Measurements from ENCODE around the gene MEGF6. TPM values are rescaled to one million over a fixed set of nuclear protein-coding genes. Genes with fewer than 3 reads are reported as not detected.

MEGF6 gene
- total and polyA plus RNA-seq, 2 of the 8 experiments (the other 6 are each of a cell fraction or from before 2014, with no cell fraction given), result 4.1 to 14.8 TPM

GRCh38 chr1:3505161-3505560, 106.1 kb downstream of the MEGF6 start (continued):
- TF ChIP-seq CHD7 (IDR thresholded peaks at IDR 0.05; ENCODE audit: insufficient replicate concordance, low read length) (no peak), SIX5 (IDR thresholded peaks at IDR 0.05; ENCODE audit: low read depth, low read length) (no peak), KDM5A (IDR thresholded peaks at IDR 0.05; ENCODE audit: low read length) (no peak), CTBP2 (IDR thresholded peaks at IDR 0.05; ENCODE audit: borderline replicate concordance, insufficient read depth, insufficient read length, low read length) (no peak), MAX (IDR thresholded peaks at IDR 0.05) (no peak), BCL11A (IDR thresholded peaks at IDR 0.05; ENCODE audit: low read depth in 2 of 2, low read length in 2 of 2) (no peak), TEAD4 (IDR thresholded peaks at IDR 0.05; ENCODE audit: low read depth, low read length) (no peak), SUZ12 (IDR thresholded peaks at IDR 0.05; ENCODE audit: low read length) (no peak), NRF1 (IDR thresholded peaks at IDR 0.05; ENCODE audit: low read depth, low read length) (no peak), TAF1 (IDR thresholded peaks at IDR 0.05; ENCODE audit: low read depth, low read length) (no peak), RFX5 (IDR thresholded peaks at IDR 0.05; ENCODE audit: borderline replicate concordance, low read depth, low read length) (no peak), RXRA (IDR thresholded peaks at IDR 0.05; ENCODE audit: insufficient read depth, low read depth, low read length) (no peak)

All from H1 (cell line).